Caki2 (cell line): Measurements from ENCODE around the gene KAT6B. TPM values are rescaled to one million over a fixed set of nuclear protein-coding genes. Genes with fewer than 3 reads are reported as not detected.

Experiments
- DNase-seq: peaks from one replicate; pipeline ENCODE4 v3.0.0-alpha.2; 2015; ENCODE audit warnings: low read depth
- in situ Hi-C: cut with HindIII; loops from 2 replicates; pipeline ENCODE4 v1.10.0; 2016; ENCODE audit warnings: low sequenced_read_pairs, low pct_unique_long_range_greater_than_20kb, mixed read lengths
- total RNA-seq: library from RNA; depleted of rRNA; stranded (reverse); fragments of >200 nt; shearing (Covaris generic); gene quantifications from 2 replicates; pipeline ENCODE4 v1.2.3, GENCODE V29; 2014; ENCODE audit warnings: low replicate concordance

The KAT6B gene
- total RNA-seq, 1 experiment from 2014 or later: 7.9 TPM

DNA sequence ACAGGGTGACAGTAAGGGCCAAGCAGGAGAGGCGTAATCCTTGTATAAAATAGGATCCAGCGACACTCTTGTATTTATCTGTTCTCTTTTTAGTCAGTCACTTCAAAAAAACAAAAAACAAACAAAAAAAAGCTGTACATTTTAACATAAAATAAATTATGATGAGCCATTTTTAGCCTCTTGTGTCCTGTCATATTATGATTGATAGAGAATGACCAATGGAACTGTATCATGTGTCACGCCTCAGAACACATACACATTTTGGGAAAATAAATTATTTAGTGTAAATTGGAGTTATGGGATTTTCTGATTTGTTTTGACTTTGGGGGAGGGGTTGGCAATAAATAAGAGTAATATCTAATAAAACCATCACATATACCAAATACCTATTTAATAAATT lies 205.7 kb downstream of the KAT6B start:
- in situ Hi-C loops: no loop called here
- no peak for DNase-seq

GRCh38 chr10:75032813-75033212 lies 206.4 kb downstream of the KAT6B start:
- DNase-seq: no peak
- in situ Hi-C loops: no loop called here

DNA sequence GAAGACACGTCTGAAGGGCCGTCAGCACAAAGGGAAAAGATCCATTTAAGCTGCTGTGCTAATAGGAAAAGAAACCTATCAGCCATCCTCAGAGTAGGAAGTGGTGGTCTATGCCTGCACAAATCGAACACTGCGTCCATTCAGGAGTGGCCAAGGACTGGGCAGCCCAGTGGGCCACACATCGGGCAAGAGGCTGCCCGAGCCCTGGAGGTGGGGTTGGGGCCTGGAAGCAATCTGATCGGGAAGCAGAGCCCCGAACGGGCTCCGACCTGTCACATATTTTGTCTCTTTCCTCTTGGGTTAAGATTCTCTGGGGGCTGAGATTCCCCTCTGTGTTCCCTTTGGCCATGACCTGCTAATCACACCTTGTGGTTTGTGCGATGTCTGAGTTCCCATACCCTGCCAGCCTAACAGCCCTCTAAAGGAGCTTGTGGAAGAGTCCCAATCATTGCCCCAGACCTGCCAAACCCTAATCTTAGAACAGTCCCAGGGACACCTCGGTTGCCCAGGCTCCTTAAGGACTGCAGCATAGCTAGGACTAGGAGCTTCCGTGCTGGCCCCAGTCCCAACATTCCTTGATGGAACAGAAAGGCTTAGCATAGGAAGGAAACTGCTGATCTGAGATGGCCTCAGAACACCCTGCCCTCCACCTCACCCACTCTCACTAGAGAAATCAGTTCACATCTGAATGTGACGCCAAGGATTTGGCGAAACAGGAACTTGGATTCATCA lies 207.2 kb downstream of the KAT6B start:
- in situ Hi-C loops: no loop called here
- DNase-seq: no peak

DNA sequence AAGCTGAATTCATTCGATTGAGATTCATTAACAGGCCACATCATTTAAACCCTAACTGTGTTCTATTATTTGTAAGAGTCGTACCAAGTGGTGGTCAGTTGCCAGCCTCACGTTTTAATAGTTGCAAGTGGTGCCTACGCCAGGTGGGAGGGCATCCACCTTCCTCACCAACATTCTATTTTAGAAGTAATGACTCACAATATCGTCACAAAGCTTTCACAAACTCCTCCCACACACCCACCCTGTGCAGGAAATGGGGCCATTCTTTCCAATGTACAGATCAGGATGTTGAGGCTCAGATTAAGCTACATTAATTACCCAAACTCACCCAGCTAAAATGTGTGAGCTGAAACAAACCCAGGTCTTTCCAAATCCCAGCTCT lies 207.7 kb downstream of the KAT6B start:
- DNase-seq: no peak
- in situ Hi-C loops: no loop called here

DNA sequence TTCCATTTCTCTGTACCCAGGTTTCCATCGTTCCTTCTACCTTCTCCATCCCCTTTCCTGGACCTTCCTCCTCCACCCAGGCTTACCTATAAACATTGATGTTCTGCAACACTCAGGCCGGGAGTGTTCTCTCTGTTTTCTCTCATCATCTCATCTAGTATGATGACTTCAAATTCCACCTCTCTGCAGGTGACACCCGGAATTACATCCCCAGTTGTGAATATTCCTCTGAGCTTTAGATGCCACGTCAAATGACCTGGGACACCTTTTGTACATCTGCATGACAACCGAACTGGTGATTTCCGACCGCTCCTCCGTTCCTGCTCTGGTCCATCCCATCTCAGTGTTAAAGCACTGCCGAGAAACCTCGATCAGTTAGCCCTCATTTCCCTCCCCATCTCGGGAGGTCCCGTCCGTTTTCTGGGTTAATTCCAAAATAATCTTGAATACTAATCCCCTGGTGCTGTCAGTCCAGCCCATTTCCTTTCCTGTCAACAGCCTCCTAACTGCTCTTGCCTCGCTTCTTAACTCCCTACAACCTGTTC lies 208.4 kb downstream of the KAT6B start:
- in situ Hi-C loops: no loop called here
- DNase-seq: no peak

DNA sequence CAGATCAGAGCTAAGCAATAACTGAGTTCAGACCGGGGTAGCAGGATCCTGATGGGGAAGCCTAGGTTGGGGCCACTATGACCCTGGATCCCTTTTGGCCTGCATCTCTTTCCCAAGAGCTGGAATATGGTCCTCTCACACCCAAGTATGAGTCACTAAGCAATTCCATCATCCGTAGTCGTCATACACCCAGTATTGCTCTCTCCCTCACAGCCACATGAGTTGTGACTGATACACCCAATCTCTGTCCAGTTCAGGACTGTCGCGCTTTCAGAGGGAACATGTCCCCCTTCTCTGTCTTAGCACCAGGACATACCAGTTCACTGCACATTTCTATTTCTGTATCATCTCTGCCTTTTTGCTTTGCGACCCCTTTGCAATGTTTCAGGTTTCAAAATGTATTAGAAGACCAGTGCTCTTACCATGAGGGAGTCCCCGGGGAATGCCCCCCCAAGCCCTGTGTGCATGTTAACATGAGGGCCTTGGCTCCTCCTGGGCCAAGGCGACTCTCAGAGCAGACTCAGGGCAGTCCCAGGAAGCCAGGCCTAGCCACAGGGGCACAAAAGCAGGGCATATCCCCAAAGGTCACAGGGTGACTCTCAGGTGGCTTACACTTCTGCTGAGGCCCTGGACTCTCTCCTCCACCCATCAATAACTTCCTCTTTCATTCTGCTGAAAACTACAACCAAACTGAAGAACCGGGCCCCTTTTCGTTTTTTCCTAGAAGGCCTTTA lies 209.7 kb downstream of the KAT6B start:
- DNase-seq: no peak
- in situ Hi-C loops: no loop called here

- DNase-seq: no peak
- in situ Hi-C loops: no loop called here
Measured at GRCh38 chr10:75037171-75038153, 211.1 kb downstream of the KAT6B start.

- in situ Hi-C loops: no loop called here
- no peak for DNase-seq
Measured at GRCh38 chr10:75038335-75038734, 211.9 kb downstream of the KAT6B start.

DNA sequence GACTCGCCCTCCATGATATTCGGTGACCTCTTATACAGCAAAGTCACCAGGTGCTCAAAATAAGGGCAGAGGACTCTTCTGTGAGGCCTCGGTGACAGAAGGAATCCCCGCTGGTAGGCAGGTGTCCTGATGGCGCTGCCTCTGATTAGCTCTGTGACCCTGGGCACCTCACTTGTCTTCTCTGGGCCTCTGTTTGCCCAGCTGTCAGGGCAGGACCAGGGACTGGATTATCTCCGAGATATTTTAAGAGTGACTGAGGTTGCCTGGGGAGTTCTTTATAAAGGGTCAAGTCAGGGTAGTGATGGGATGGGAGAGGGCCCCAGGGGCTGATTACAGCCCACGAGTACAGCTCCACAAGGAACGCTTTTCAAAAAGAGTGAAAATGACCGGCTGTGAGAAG lies 214.2 kb downstream of the KAT6B start:
- no peak for DNase-seq
- in situ Hi-C loops: no loop called here

- in situ Hi-C loops: no loop called here
- DNase-seq: no peak
Measured at GRCh38 chr10:75042292-75042974, 216.0 kb downstream of the KAT6B start.

DNA sequence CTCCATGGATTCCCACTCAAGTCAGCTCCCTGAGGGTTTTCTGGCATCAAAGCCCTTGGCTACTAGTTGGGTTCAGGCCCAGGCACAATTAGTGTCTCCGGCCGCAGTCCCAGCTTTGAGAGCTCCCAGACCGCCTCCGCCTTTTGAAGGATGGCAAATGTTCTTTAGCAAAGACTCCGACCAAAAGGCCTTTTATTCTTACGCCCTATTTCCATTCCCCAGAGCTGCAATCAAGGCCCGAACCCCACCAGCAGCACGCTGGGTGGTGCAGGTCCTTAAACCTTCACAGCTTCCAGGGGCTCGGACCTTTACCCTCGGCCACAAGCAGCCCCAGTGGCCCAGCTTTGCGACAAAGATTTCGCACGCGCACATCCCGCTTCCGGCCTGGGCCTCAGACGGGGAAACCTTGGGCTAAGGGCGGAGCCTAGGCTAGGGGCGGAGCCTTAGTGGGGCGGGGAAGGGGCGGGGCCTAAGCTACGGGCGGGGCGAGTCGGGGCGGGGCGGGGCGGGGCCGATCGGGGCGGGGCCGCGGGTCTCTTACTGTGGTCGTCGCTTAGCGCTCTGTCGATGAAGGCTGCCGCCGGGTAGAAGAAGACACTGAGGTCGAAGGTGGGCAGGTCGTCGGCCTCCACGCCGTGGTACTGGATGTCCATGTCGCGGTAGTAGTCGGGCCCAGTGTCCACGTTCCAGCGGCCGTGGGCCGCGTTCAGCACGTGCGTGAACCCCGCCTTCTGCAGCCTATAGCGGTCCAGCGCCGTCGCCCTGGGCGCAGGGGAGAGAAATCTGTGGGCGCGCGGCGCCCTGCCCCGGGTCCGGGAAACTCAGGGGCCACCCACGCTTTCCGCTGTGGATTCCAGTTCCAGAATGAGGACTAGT lies 217.1 kb downstream of the KAT6B start:
- in situ Hi-C loops: no loop called here
- DNase-seq: no peak

- DNase-seq: no peak
- in situ Hi-C loops: no loop called here
Measured at GRCh38 chr10:75048669-75049098, 222.3 kb downstream of the KAT6B start.

DNA sequence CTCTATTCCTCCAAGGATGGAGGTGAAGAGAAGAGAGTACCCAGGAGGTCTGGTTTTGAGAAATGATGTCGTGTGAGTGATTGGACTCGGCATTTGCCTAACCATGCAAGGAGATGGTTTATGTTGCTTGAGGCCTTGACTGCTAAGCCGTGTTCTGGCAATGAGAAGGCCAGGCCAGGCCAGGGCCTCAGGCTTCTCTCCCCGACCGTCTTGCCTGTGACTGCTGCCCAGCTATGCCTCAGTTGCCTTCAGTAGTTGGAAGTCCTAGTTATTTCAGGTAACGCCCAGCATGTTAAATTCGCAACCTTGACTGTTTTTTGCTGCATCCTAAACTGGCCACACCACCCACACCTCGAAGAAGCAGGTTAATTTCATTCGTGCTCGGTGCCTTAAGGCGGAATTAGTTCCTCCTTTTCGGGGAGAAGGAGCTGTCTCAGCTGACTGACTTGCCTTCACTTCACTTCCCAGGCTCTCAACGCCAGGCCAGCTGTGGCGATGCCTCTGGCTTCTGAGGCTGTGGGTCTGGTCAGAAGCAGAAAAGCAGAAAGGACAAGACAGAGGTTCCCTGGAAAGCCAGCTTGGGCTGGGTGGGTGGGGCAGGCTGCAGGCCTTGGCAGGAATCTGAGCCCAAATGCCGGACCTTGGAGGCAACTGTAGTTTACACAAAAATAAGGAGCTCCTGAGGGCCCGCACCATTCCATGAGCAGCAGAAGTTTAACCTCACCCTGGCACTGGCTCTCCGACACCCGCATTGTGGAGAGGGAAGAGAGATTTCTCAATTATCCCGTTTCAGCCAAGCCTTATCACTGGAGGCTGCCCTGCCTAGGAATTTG lies 223.1 kb downstream of the KAT6B start:
- DNase-seq: no peak
- in situ Hi-C loops: no loop called here

- DNase-seq: no peak
- in situ Hi-C loops: no loop called here
Measured at GRCh38 chr10:75050149-75050919, 223.9 kb downstream of the KAT6B start.

- DNase-seq: no peak
- in situ Hi-C loops: no loop called here
Measured at GRCh38 chr10:75051308-75051707, 224.9 kb downstream of the KAT6B start.
